Nephron (organoid): ENCODE data around the gene COL15A1.
"Not testable (repeated sequence)": the region's sequence is repeated elsewhere in the genome, so short reads cannot be mapped to it uniquely, and the experiment has no call there.

ENCODE experiments used
- H3K27ac Mint-ChIP-seq, 3 experiments: 2 replicates each; pipeline ENCODE4 v1.8.0; 2020; ENCODE audit warnings: mixed read lengths in 3 of 3, mild to moderate bottlenecking in 2 of 3, moderate library complexity in 1 of 3
- H3K27me3 Mint-ChIP-seq: 2 replicates; pipeline ENCODE4 v1.8.0; 2021; ENCODE audit warnings: low read depth, mild to moderate bottlenecking, moderate library complexity, mixed read lengths
- H3K36me3 Mint-ChIP-seq: 2 replicates; pipeline ENCODE4 v1.8.0; 2020; ENCODE audit warnings: low read depth, mixed read lengths
- H3K4me1 Mint-ChIP-seq: 2 replicates; pipeline ENCODE4 v1.8.0; 2020; ENCODE audit warnings: mixed read lengths
- H3K4me3 Mint-ChIP-seq, 3 experiments: 2 replicates each; pipeline ENCODE4 v1.8.0; 2020; ENCODE audit warnings: mild to moderate bottlenecking in 3 of 3, mixed read lengths in 3 of 3, moderate library complexity in 2 of 3
- H3K9me3 Mint-ChIP-seq: 2 replicates; pipeline ENCODE4 v1.8.0; 2020; ENCODE audit warnings: mixed read lengths
- TF ChIP-seq, protein P1 (sequence below), 3 experiments: fragments of 200-600 bp; sonication (generic); IDR thresholded peaks; one replicate each; pipeline ENCODE4 v1.5.0; 2021; ENCODE audit warnings: antibody characterized with exemption in 3 of 3; ENCODE audit not compliant: unreplicated experiment in 3 of 3

The COL15A1 gene

DNA sequence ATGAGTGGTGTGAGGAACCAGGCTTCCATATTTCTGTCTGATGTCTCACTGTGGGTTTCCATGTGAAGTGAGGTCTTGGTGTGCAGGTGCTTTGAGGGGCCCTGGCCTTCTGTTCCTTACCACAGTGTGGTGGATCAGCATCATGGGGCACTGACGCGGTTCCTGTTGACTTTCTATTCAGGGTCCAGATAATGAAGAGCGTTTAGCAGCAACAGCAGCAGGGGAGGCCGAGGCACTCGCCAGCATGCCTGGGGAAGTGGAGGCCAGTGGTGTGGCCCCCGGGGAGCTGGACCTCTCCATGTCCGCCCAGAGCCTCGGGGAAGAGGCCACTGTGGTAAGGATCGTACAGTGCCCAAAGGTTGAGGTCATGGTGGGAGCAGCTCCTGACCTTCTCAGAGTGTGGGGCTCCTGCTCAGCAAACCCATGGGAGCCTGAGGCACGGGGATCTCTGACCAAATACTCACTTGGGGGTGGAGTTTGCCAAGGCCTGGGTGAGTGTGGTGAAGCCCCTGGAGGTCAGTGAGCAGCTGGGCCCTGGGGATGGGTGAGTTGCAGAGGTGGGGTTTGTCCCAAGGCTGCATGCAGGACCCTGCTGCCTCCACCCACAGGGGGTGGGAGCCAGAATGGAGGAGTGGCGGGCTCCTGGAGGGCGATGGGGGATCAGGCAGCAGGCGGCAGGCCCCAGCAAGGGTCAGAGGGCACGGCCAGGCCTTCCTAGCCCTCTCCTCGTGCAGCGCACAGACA lies 61.2 kb downstream of the COL15A1 start:
- Mint-ChIP-seq H3K9me3 (peaks cover 1% of the 10 kb centered on the region), H3K4me3 (no peak overlapping the region), H3K27ac (no peak overlapping the region), H3K36me3 (no peaks in the 10 kb centered on the region), H3K4me1 (peaks cover 11% of the 10 kb centered on the region), H3K27me3 (peaks cover 10% of the 10 kb centered on the region)
- TF ChIP-seq, protein P1, sequence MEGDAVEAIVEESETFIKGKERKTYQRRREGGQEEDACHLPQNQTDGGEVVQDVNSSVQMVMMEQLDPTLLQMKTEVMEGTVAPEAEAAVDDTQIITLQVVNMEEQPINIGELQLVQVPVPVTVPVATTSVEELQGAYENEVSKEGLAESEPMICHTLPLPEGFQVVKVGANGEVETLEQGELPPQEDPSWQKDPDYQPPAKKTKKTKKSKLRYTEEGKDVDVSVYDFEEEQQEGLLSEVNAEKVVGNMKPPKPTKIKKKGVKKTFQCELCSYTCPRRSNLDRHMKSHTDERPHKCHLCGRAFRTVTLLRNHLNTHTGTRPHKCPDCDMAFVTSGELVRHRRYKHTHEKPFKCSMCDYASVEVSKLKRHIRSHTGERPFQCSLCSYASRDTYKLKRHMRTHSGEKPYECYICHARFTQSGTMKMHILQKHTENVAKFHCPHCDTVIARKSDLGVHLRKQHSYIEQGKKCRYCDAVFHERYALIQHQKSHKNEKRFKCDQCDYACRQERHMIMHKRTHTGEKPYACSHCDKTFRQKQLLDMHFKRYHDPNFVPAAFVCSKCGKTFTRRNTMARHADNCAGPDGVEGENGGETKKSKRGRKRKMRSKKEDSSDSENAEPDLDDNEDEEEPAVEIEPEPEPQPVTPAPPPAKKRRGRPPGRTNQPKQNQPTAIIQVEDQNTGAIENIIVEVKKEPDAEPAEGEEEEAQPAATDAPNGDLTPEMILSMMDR (IDR thresholded peaks at IDR 0.05; ENCODE audit: unreplicated experiment in 3 of 3) = no peak

DNA sequence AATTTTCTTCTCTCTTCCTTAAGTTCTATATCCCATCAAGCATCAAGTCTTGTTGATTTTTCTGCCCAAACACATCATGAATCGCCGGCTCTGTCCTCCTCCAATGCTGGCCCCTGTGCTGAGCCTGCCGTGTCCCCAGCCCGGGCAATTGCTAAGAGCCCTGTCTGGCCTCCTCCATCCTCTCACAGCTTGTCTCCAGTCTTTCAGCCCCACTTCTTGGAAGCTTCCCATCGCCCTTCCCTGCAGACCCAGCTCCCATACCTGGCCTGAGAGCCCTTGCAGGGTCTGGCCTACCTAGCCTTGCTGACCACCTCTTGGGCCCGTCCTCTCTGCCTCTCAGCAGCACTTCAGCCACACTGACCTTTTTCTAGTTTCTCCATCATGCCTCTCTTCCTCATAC lies 61.9 kb downstream of the COL15A1 start:
- TF ChIP-seq, protein P1 (IDR thresholded peaks at IDR 0.05; ENCODE audit: unreplicated experiment in 3 of 3) = no peak

DNA sequence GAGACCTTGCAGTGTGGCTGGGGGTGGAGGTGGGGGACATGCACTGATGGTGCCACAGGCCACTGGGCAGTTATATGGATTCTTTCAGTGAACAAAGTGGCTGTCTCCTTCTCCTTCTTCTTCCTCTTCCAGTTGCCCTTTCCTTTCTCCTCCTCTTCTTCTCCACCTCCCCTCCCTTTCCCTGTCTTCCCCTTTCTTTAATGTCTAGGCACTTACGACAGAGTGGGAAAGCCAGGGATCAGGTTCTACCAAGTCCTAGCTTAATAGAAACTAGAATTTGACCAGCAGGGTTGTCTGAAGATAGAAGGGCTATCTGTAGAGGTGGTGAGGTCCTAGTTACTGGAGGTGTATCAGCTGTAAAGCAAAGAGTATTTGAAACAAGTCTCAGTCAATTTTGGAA lies 62.8 kb downstream of the COL15A1 start:
- H3K27ac Mint-ChIP-seq = no peak overlapping the region
- H3K27me3 Mint-ChIP-seq = peaks cover 10% of the 10 kb centered on the region
- peaks cover 4% of the 10 kb centered on the region for H3K36me3 Mint-ChIP-seq

More for the DNA sequence above, 61.9 kb downstream of the COL15A1 start:
- peaks cover 6% of the 10 kb centered on the region for H3K9me3 Mint-ChIP-seq
- H3K27me3 Mint-ChIP-seq = peaks cover 10% of the 10 kb centered on the region
- H3K36me3 Mint-ChIP-seq = peaks cover 4% of the 10 kb centered on the region
- peaks cover 7% of the 10 kb centered on the region for H3K4me1 Mint-ChIP-seq
- H3K4me3 Mint-ChIP-seq = no peak overlapping the region
- no peak overlapping the region for H3K27ac Mint-ChIP-seq

DNA sequence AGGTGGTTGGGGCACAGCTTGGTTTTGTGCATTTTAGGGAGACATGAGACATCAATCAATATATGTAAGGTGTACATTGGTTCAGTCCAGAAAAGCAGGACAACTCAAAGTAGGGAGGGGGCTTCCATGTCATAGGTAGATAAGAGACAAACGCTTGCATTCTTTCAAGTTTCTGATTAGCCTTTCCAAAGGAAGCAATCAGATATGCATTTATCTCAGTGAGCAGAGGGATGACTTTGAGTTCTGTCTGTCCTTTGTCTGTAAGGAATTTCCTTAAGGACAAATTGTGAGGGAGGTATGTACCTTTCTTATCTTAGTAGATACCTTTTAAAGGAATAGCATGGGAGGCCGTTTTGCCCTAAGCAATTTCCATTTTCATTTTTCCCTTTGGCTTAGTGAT lies 63.3 kb downstream of the COL15A1 start:
- no peaks in the 10 kb centered on the region for H3K4me1 Mint-ChIP-seq
- TF ChIP-seq, protein P1 (IDR thresholded peaks at IDR 0.05; ENCODE audit: unreplicated experiment in 3 of 3) = no peak
- H3K9me3 Mint-ChIP-seq = peaks cover 6% of the 10 kb centered on the region
- H3K36me3 Mint-ChIP-seq = peaks cover 4% of the 10 kb centered on the region
- peaks cover 10% of the 10 kb centered on the region for H3K27me3 Mint-ChIP-seq
- H3K27ac Mint-ChIP-seq = no peak overlapping the region
- H3K4me3 Mint-ChIP-seq = no peak overlapping the region

More for the DNA sequence above, 62.8 kb downstream of the COL15A1 start:
- TF ChIP-seq, protein P1 (IDR thresholded peaks at IDR 0.05; ENCODE audit: unreplicated experiment in 3 of 3) = no peak
- Mint-ChIP-seq H3K4me3 (no peak overlapping the region), H3K4me1 (peaks cover 3% of the 10 kb centered on the region), H3K9me3 (peaks cover 6% of the 10 kb centered on the region)

DNA sequence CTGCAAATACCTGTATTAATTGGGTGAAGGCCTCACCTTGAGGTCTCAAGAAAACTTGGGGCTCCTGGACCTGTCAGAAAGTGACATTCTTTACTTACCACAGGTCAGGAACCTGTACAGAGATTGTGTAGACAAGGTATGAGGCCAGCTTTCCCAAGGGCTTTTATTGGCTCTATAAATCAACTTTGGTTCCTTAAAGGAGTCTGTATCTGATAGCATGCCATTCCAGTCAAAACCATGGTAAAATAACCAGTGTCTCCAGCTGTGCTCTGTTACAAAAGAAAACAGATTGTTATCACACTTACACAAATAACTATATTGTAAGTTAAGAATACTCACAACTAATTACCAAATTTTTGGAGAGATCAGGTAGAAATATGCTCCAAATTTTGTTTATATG lies 64.5 kb downstream of the COL15A1 start:
- Mint-ChIP-seq H3K27ac (no peak overlapping the region), H3K36me3 (peaks cover 4% of the 10 kb centered on the region), H3K4me1 (no peaks in the 10 kb centered on the region), H3K4me3 (no peak overlapping the region), H3K27me3 (peaks cover 10% of the 10 kb centered on the region), H3K9me3 (peaks cover 10% of the 10 kb centered on the region)
- TF ChIP-seq, protein P1 (IDR thresholded peaks at IDR 0.05; ENCODE audit: unreplicated experiment in 3 of 3) = no peak

DNA sequence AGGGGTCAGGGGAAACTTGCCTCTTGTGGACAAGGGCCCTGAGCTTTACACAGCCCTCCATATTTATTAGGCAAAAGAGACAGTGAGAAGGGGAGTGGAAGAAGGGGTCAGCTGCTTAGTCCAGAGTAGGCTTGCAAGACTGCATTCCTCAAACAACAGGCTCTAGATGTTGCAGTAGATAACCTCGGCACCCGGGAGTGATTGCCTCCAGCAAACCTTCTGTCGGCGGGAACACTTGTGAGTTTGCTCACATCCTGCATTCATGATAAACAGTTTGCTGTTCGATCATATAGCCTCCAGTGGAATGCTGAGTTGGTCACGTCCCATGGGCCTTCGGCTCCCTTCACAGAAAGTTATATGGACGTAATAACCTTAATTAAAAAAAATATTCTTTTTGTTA lies 66.7 kb downstream of the COL15A1 start:
- H3K4me3 Mint-ChIP-seq, H3K27me3 Mint-ChIP-seq, H3K4me1 Mint-ChIP-seq, H3K27ac Mint-ChIP-seq, H3K36me3 Mint-ChIP-seq: not testable (repeated sequence)
- peaks cover 10% of the 10 kb centered on the region for H3K9me3 Mint-ChIP-seq
